Progenitor cell of endocrine pancreas (in vitro differentiated cells): ENCODE data around the gene NME8. TPM values are rescaled to one million over a fixed set of nuclear protein-coding genes. Genes with fewer than 3 reads are reported as not detected.

Experiments
- DNase-seq: peaks from one replicate; pipeline ENCODE4 v3.0.0; 2021; ENCODE audit warnings: low spot score; ENCODE audit not compliant: unreplicated experiment
- H3K27ac Mint-ChIP-seq: 2 replicates; pipeline ENCODE4 v1.8.0; 2021; ENCODE audit warnings: mild to moderate bottlenecking, moderate library complexity, mixed read lengths
- H3K27me3 Mint-ChIP-seq: 2 replicates; pipeline ENCODE4 v1.8.0; 2021; ENCODE audit warnings: mixed read lengths
- H3K36me3 Mint-ChIP-seq: 2 replicates; pipeline ENCODE4 v1.8.0; 2022; ENCODE audit warnings: mixed read lengths; ENCODE audit not compliant: insufficient read depth
- H3K4me1 Mint-ChIP-seq: 2 replicates; pipeline ENCODE4 v1.8.0; 2021; ENCODE audit warnings: low read depth, mixed read lengths
- H3K4me3 Mint-ChIP-seq: 2 replicates; pipeline ENCODE4 v1.8.0; 2021; ENCODE audit warnings: low read depth, mild to moderate bottlenecking, moderate library complexity, mixed read lengths
- H3K9me3 Mint-ChIP-seq: 2 replicates; pipeline ENCODE4 v1.8.0; 2021; ENCODE audit warnings: low read depth, mixed read lengths
- total RNA-seq: library from RNA; stranded (reverse); gene quantifications from 2 replicates; pipeline ENCODE4 v1.2.1, GENCODE V29; 2021
- TF ChIP-seq, protein P1 (sequence below): fragments of 200-600 bp; sonication (generic); IDR thresholded peaks from one replicate; pipeline ENCODE4 v1.5.0; 2021; ENCODE audit warnings: antibody characterized with exemption, mild to moderate bottlenecking; ENCODE audit not compliant: unreplicated experiment

Gene NME8
- total RNA-seq, 1 donor from 2014 or later: 2.7 TPM

DNA sequence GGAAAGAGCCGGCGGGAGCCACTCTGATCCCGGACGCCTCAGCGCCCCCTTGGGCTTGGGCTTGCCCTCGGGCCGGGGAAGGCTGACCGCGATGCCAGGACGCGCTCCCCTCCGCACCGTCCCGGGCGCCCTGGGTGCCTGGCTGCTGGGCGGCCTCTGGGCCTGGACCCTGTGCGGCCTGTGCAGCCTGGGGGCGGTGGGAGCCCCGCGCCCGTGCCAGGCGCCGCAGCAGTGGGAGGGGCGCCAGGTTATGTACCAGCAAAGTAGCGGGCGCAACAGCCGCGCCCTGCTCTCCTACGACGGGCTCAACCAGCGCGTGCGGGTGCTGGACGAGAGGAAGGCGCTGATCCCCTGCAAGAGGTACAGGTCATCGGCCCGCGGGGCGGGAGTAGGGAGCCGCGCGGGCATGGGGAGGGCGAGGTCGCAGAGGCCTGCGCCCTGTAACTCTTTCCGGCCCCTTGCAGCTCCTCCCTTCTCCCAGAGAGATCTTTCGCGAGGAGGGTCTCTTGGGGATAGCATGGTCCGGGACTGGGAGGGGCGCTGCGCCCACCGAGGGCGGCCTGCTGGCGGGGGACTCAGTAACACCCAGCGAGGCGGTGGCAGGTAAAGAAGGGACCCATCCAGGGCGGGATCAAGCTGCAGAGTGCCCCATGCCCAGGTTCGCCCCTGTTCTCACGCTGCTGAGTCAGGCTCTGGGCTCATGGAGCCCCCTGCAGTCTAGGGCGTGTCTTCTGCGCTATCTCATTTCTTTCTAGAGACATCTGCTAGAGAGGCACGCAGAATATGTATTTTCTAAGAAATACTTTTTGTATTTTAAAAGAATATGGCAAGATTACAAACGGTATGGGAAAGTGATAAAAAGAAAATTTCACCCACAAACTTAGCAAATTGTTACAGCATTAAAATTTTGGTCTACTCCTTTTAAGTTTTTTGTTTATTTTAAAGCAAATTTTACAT is 72.7 kb downstream of the NME8 start:
- Mint-ChIP-seq H3K27ac (no peak overlapping the region), H3K4me3 (peak overlapping the region; percentile 76), H3K36me3 (peaks cover under 1% of the 10 kb centered on the region), H3K4me1 (peaks cover 6% of the 10 kb centered on the region), H3K9me3 (peaks cover 6% of the 10 kb centered on the region), H3K27me3 (peaks cover 68% of the 10 kb centered on the region)
- TF ChIP-seq, protein P1, sequence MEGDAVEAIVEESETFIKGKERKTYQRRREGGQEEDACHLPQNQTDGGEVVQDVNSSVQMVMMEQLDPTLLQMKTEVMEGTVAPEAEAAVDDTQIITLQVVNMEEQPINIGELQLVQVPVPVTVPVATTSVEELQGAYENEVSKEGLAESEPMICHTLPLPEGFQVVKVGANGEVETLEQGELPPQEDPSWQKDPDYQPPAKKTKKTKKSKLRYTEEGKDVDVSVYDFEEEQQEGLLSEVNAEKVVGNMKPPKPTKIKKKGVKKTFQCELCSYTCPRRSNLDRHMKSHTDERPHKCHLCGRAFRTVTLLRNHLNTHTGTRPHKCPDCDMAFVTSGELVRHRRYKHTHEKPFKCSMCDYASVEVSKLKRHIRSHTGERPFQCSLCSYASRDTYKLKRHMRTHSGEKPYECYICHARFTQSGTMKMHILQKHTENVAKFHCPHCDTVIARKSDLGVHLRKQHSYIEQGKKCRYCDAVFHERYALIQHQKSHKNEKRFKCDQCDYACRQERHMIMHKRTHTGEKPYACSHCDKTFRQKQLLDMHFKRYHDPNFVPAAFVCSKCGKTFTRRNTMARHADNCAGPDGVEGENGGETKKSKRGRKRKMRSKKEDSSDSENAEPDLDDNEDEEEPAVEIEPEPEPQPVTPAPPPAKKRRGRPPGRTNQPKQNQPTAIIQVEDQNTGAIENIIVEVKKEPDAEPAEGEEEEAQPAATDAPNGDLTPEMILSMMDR: peak; percentile 34
- DNase-seq: peak; percentile 23

DNA sequence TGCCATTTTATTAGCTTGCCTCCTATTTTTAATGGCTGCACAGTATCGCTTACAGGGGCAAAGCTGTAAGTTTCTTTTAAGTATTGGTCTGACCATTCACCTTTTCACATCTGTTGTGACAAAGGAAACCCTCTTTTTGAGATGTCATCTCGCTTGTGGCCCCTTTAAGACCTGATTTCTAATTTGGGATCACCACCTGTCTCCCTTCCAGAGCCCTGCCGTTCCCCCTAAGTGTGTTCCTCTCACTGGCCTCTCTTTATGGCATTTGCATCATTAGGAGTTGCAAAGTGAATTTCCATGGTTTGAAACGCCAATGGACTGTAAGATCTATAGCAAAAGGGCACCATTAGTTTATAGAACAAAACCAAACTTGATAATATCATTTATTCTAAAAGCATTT is 73.5 kb downstream of the NME8 start:
- H3K9me3 Mint-ChIP-seq: peaks cover 8% of the 10 kb centered on the region
- peak overlapping the region; percentile 56 for H3K4me3 Mint-ChIP-seq
- peaks cover 1% of the 10 kb centered on the region for H3K36me3 Mint-ChIP-seq
- no peak overlapping the region for H3K27ac Mint-ChIP-seq
- TF ChIP-seq, protein P1: no peak
- H3K27me3 Mint-ChIP-seq: peaks cover 63% of the 10 kb centered on the region
- no peak for DNase-seq
- peaks cover 6% of the 10 kb centered on the region for H3K4me1 Mint-ChIP-seq

DNA sequence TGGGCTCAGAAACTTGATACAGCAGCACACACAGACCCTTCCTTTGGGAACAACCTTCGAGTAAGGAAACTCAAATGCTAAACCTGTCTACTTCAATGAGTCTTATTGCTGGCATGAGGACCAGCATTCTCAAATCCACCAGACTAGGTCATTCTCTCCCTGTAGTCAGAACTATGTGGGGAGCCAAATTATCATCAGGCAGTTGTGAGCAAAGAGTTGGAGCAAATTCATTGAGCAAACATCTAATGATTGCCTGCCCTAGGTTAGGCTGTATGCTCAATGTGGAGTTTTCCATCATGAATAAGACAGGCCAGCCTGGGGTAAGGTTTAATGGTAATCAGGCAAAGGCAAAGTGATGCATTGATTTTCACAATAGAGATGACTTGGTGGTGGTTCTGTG is 75.6 kb downstream of the NME8 start:
- Mint-ChIP-seq H3K9me3 (peaks cover 8% of the 10 kb centered on the region), H3K27me3 (peaks cover 42% of the 10 kb centered on the region), H3K36me3 (peaks cover 1% of the 10 kb centered on the region), H3K4me3 (no peak overlapping the region), H3K27ac (no peak overlapping the region), H3K4me1 (peaks cover 3% of the 10 kb centered on the region)
- DNase-seq: no peak
- TF ChIP-seq, protein P1: no peak

DNA sequence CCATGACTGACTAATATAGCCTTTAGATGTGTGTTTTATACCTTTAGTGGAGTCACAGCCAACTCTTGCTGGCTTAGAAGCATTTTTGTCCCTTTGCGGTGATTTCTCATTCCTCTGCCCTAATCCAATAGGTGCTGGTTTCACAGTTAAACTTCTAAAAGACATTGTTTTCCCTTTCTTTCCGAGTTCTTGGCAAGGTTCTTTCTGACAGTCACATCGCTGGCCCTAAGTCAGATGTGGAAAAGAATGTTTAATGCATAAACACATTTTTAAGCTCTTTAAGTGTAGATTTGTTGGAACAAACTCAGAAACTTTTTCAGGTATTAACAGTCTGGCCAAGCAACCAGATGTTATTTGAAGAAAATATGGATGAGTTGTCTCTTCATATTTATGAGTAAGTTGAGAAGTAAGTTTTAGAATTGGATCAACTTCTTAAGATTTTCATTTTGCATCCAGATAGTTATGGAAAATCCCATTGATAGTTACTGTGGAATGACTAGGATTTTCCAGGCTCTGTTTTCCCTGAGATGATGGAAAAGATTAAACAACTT is 76.2 kb downstream of the NME8 start:
- H3K27me3 Mint-ChIP-seq: peaks cover 36% of the 10 kb centered on the region
- TF ChIP-seq, protein P1: no peak
- H3K4me1 Mint-ChIP-seq: peaks cover 3% of the 10 kb centered on the region
- peaks cover 1% of the 10 kb centered on the region for H3K36me3 Mint-ChIP-seq
- DNase-seq: no peak
- no peak overlapping the region for H3K4me3 Mint-ChIP-seq
- H3K9me3 Mint-ChIP-seq: peaks cover 8% of the 10 kb centered on the region
- no peak overlapping the region for H3K27ac Mint-ChIP-seq

DNA sequence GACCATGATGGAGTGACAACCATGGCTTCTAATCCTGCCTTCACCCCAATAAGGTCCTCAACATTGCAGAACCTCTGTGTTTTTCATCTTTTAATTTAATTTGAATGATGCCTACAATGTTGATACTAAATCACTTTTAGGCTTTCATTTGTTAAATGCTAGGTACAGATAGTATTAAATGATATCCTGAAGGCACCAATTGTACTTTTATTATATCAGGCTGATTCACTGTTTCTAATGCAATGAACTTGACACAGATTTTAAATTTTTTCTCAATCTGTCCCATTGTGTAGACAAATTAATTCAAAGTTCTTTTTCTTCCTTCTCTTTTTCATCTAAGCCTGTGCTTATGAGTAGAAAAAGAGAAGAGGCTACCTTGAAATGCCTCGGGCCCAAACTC is 77.2 kb downstream of the NME8 start:
- no peak for DNase-seq
- Mint-ChIP-seq H3K36me3 (peaks cover 1% of the 10 kb centered on the region), H3K27ac (no peak overlapping the region), H3K27me3 (peaks cover 25% of the 10 kb centered on the region), H3K4me3 (no peak overlapping the region), H3K4me1 (no peaks in the 10 kb centered on the region), H3K9me3 (peaks cover 8% of the 10 kb centered on the region)
- TF ChIP-seq, protein P1: no peak
